Right atrium auricular region (tissue), 2 donors: ENCODE results near the gene FLAD1. TPM values are rescaled to one million over a fixed set of nuclear protein-coding genes. Genes with fewer than 3 reads are reported as not detected.
A peak's percentile ranks its signal among the peaks of the same experiment; 100 is the strongest.

ENCODE experiments used
- DNase-seq: peaks from one replicate; pipeline ENCODE4 v3.0.0-alpha.2; 2019; ENCODE audit warnings: low spot score
- H3K27ac ChIP-seq, 2 donors: fragments of 200-600 bp; sonication (generic); 1 replicate in 1 of 2; 2 replicates in 1 of 2; pipeline ENCODE4 v1.5.1; 2016 to 2019
- H3K27me3 ChIP-seq, 2 donors: fragments of 200-600 bp; sonication (generic); one replicate each; pipeline versions ENCODE4 v1.5.1 to v1.6.0; 2017 to 2019
- H3K36me3 ChIP-seq: fragments of 200-600 bp; sonication (generic); one replicate; pipeline ENCODE4 v1.5.1; 2016
- H3K4me1 ChIP-seq, 2 donors: fragments of 200-600 bp; sonication (generic); one replicate each; pipeline versions ENCODE4 v1.5.1 to v1.6.0; 2017 to 2019
- H3K4me3 ChIP-seq, 2 donors: fragments of 200-600 bp; sonication (generic); 1 replicate in 1 of 2; 2 replicates in 1 of 2; pipeline ENCODE4 v1.5.1; 2017 to 2019; ENCODE audit warnings: mild to moderate bottlenecking in 1 of 2, moderate library complexity in 1 of 2
- H3K9me3 ChIP-seq, 2 donors: fragments of 200-600 bp; sonication (generic); one replicate each; pipeline ENCODE4 v1.5.1; 2019
- total RNA-seq, 2 donors: library from RNA; depleted of rRNA; stranded (reverse); fragments of >200 nt; gene quantifications; one replicate each; pipeline ENCODE4 v1.1.0, GENCODE V29; 2016
- TF ChIP-seq, protein P1 (sequence below), 2 donors: fragments of 200-600 bp; sonication (generic); IDR thresholded peaks; one replicate each; pipeline ENCODE4 v1.5.1; 2019; ENCODE audit warnings: antibody characterized with exemption in 2 of 2

FLAD1 gene
- total RNA-seq, 2 donors from 2014 or later, result 19.5 to 24.8 TPM

DNA sequence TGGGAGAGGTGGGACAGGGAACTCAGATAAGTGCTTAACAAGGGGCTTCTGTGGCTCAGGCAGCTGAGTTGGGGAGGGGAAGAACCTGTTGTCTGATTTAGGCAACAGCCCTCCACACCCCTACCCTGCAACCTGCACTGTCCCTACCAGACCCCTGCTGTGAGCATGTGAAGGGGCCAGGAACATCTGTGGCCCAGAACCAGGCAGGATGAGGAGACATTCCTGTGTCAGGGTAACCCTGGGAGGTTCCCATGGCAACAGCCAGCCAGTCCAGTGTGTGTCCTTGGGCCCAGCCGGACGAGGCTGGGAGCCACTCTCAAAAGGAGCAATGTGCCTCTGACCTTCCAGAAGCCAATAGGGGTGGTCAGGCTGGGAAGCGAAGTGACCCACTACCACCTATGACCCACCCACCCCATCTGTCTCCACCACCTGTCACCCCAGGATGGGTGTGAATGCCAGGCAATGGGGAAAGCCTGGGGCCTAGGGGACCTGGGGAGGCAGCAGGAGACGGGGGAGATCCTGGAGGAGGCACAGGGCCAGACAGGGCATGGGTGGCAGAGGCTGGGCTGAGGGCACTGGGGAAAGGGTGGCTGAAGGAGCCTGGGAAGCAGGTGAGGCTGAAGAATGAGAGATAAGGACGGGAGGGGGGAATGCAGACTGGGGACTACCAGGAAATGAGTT is 41.7 kb upstream of the FLAD1 start:
- Histone ChIP-seq H3K27ac (peak overlapping the region; percentile 44 to 46), H3K27me3 (no peaks in the 10 kb centered on the region), H3K9me3 (no peaks in the 10 kb centered on the region), H3K36me3 (peaks cover 4% of the 10 kb centered on the region), H3K4me1 (peaks cover 0 to 62% of the 10 kb centered on the region in 2 donors), H3K4me3 (no peak overlapping the region)
- TF ChIP-seq, protein P1, sequence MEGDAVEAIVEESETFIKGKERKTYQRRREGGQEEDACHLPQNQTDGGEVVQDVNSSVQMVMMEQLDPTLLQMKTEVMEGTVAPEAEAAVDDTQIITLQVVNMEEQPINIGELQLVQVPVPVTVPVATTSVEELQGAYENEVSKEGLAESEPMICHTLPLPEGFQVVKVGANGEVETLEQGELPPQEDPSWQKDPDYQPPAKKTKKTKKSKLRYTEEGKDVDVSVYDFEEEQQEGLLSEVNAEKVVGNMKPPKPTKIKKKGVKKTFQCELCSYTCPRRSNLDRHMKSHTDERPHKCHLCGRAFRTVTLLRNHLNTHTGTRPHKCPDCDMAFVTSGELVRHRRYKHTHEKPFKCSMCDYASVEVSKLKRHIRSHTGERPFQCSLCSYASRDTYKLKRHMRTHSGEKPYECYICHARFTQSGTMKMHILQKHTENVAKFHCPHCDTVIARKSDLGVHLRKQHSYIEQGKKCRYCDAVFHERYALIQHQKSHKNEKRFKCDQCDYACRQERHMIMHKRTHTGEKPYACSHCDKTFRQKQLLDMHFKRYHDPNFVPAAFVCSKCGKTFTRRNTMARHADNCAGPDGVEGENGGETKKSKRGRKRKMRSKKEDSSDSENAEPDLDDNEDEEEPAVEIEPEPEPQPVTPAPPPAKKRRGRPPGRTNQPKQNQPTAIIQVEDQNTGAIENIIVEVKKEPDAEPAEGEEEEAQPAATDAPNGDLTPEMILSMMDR (IDR thresholded peaks at IDR 0.05), result no peak
- DNase-seq, result no peak

DNA sequence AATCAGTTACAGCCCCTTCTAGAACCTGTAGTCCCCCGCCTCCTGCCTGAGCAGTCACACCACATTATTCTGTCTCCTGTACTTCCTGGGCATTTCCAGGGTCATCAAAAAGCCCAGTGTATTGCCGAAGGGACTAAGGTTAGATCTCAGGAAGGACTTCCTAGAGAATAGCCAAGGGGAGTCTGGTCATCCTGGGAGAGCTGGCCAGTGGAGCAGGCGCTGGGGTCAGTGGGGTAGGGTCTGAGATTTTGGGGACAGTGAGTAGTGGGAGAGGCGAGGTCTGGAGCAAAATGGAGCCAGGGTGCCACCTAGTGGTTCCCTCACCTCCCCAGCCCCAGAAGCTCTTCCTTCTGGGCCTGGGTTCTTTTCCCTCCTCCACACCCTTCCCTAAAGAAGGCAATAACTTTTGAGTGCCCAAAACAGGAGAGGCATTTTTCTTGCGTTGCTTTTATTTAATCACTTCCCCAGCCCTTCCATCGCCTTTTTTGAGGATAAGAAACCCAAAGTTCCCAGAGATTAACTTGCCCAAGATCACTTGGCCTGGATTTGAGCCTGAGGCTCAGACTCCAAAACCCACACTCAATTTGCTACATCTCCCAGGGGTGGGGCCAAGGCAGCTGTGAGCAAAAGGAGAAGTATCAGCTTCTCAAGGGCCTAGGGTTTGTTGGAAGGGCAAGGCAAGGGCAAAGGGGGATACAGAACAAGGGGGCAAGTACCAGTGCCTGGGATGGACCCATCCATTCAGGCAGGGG is 39.3 kb upstream of the FLAD1 start:
- Histone ChIP-seq H3K27me3 (no peaks in the 10 kb centered on the region), H3K36me3 (peaks cover 15% of the 10 kb centered on the region), H3K4me1 (peaks cover 0 to 49% of the 10 kb centered on the region in 2 donors), H3K4me3 (no peak overlapping the region), H3K27ac (peak overlapping the region; percentile 60 to 66), H3K9me3 (no peaks in the 10 kb centered on the region)
- DNase-seq, result no peak
- TF ChIP-seq, protein P1 (IDR thresholded peaks at IDR 0.05), result peak; percentile 50 to 78

DNA sequence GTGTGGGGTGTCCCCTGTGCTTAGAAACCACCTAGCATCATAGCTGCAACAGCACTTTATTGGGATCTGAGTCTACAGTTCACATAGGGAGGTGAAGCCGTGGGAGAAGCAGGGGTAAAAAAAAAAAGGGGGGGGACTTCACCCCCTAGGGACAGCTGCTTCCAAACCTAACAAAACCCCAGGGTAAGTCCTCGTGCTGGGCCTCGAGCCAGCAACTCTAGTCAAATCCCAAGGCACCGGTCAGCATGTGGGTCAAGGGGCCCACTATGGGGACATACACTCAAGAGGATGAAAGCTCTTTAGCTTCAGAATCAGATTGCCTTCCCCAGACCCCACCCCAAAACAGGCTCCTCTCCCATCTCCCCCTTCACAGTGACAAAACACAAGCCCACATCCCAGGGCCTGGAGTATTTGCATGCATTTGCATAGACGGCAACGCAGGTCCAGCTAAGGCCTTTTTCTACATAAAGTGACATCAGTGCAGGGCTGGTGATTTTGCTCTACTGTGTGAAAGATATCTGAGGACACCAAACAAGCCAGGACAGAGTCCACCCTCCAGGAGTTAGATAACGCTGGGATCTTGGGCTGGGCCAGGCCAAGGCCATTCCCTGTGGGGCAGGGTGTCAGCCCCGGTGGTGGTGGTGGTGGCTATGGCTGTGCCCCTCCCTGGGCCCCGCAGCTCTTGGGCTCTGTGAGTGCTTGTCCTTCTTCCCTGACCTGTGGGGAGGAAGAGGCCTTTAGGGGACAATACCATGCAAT is 38.6 kb upstream of the FLAD1 start:
- DNase-seq, result no peak
- no peaks in the 10 kb centered on the region for H3K27me3 ChIP-seq
- TF ChIP-seq, protein P1 (IDR thresholded peaks at IDR 0.05), result no peak
- peaks cover 0 to 48% of the 10 kb centered on the region in 2 donors for H3K4me1 ChIP-seq
- H3K4me3 ChIP-seq, result no peak overlapping the region
- H3K9me3 ChIP-seq, result no peaks in the 10 kb centered on the region
- peaks cover 15% of the 10 kb centered on the region for H3K36me3 ChIP-seq
- peak overlapping the region; percentile 60 to 66 for H3K27ac ChIP-seq

DNA sequence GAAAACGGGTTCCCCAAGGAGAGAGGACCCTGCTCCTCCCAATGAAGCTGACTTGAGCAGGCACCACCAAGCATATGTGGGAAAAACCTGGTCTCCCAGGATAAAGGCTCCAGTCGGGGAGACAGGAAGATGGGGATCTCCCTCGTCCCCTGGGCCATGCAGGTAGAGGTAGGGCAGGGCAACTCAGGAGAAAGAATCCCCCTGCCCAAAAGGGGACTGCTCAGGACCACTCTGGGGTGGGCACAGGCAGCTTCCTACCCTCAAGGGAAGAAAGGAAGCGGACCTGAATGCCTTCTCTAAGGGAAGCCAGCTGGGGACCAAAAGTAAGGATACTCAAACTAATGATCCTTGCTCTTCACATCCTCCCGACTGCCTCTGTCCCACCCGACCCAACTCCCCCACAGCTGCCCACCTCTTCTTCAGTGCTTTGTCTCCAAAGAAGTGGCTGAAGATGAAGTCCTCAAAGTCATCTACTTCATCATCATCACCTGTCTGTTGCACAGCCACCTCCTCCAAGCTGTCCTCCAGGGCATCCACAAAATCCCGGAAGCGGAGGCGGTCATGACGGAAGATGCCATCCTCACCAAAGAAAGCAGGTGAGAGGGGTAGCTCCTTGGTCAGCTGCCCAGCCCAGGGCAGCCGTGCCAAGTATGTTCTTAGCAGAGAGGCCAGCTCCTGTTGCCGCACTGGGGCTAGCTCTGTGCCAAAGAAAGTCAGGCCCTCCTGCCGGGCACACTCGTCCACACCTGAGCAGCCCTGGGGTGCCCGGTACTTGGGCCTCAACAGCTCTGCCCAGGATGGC is 37.8 kb upstream of the FLAD1 start:
- Histone ChIP-seq H3K4me1 (peaks cover 0 to 40% of the 10 kb centered on the region in 2 donors), H3K27ac (peak overlapping the region; percentile 60 to 66), H3K27me3 (no peaks in the 10 kb centered on the region), H3K36me3 (peaks cover 15% of the 10 kb centered on the region), H3K9me3 (no peaks in the 10 kb centered on the region), H3K4me3 (no peak overlapping the region)
- TF ChIP-seq, protein P1 (IDR thresholded peaks at IDR 0.05), result no peak
- no peak for DNase-seq
